HG02884 (cell line): ENCODE results near the gene OSM.

Source experiments
- ATAC-seq: cut with Tn5 transposase; IDR thresholded peaks from one replicate; pipeline ENCODE4 v1.9.1; 2021; ENCODE audit warnings: mild to moderate bottlenecking, moderate library complexity; ENCODE audit not compliant: unreplicated experiment

The OSM gene

GRCh38 chr22:30265131-30265720, 1.4 kb downstream of the OSM start:
- no peak for ATAC-seq

GRCh38 chr22:30263883-30264282, 2.8 kb downstream of the OSM start:
- ATAC-seq = no peak

- ATAC-seq = no peak
Observed at GRCh38 chr22:30262917-30263741, 3.5 kb downstream of the OSM start.

- no peak for ATAC-seq
Observed at GRCh38 chr22:30262112-30262511, 4.5 kb downstream of the OSM start.

GRCh38 chr22:30261134-30261533, 5.5 kb downstream of the OSM start:
- no peak for ATAC-seq

GRCh38 chr22:30260682-30261081, 6.0 kb downstream of the OSM start:
- no peak for ATAC-seq

GRCh38 chr22:30260276-30260675, 6.4 kb downstream of the OSM start:
- ATAC-seq = no peak

GRCh38 chr22:30254314-30254713, 12.3 kb downstream of the OSM start:
- ATAC-seq = no peak

- no peak for ATAC-seq
Observed at GRCh38 chr22:30253205-30253852, 13.3 kb downstream of the OSM start.

GRCh38 chr22:30252411-30253204, 14.0 kb downstream of the OSM start:
- ATAC-seq = no peak

GRCh38 chr22:30251711-30252110, 14.9 kb downstream of the OSM start:
- ATAC-seq = no peak

GRCh38 chr22:30250661-30251267, 15.9 kb downstream of the OSM start:
- no peak for ATAC-seq

GRCh38 chr22:30250039-30250565, 16.5 kb downstream of the OSM start:
- no peak for ATAC-seq

GRCh38 chr22:30249049-30250038, 17.3 kb downstream of the OSM start:
- no peak for ATAC-seq

- no peak for ATAC-seq
Observed at GRCh38 chr22:30248484-30248883, 18.2 kb downstream of the OSM start.

- ATAC-seq = no peak
Observed at GRCh38 chr22:30247974-30248373, 18.7 kb downstream of the OSM start.

GRCh38 chr22:30247561-30247960, 19.1 kb downstream of the OSM start:
- ATAC-seq = no peak

- ATAC-seq = no peak
Observed at GRCh38 chr22:30246814-30247376, 19.8 kb downstream of the OSM start.
